PC-3 (cell line): Measurements from ENCODE around the gene SLC26A8. TPM values are rescaled to one million over a fixed set of nuclear protein-coding genes. Genes with fewer than 3 reads are reported as not detected.

Experiments used
- ATAC-seq: fragments of 200-7000 bp; cut with Tn5 transposase; 2 replicates; pipeline ENCODE4 v1.9.1; 2020; ENCODE audit warnings: mild to moderate bottlenecking, moderate library complexity
- BruUV-seq: library from RNA; stranded (reverse); fragments of 400-500 nt; replicated peaks from 2 replicates; lab custom pipeline; 2021; lab: Mats Ljungman, UMichigan
- CTCF ChIA-PET: fragments of 300-600 bp; sonication (Branson Sonifier 250); formaldehyde crosslinking; loops from one replicate; lab custom pipeline; 2022; ENCODE audit warnings: antibody characterized with exemption; lab: Charles Lee
- POLR2A ChIA-PET: fragments of 300-600 bp; sonication (Branson Sonifier 250); formaldehyde crosslinking; loops from one replicate; lab custom pipeline; 2022; ENCODE audit warnings: antibody characterized with exemption; ENCODE audit not compliant: unreplicated experiment; lab: Charles Lee
- DNase-seq: peaks from one replicate; pipeline ENCODE4 v3.0.0-alpha.2; 2015
- H2AFZ ChIP-seq: fragments of 300-600 bp; sonication (generic); 2 replicates; pipeline ENCODE4 v1.6.0; 2016; ENCODE audit warnings: antibody characterized with exemption, low read length
- H3F3A ChIP-seq: fragments of 300-600 bp; sonication (generic); one replicate; pipeline ENCODE4 v1.6.0; 2017; ENCODE audit warnings: antibody characterized with exemption, low read length, control low read depth, mild to moderate bottlenecking; ENCODE audit not compliant: unreplicated experiment
- H3K27ac ChIP-seq: fragments of 300-600 bp; sonication (generic); 2 replicates; pipeline ENCODE4 v1.5.1; 2016; ENCODE audit warnings: mild to moderate bottlenecking, low read length
- H3K27me3 ChIP-seq: fragments of 300-600 bp; sonication (generic); 2 replicates; pipeline ENCODE4 v1.6.1; 2016; ENCODE audit warnings: low read length, mixed read lengths
- H3K36me3 ChIP-seq: fragments of 300-600 bp; sonication (generic); 2 replicates; pipeline ENCODE4 v1.6.1; 2016; ENCODE audit warnings: low read depth, mixed run types, low read length, mixed read lengths
- H3K4me1 ChIP-seq: fragments of 300-600 bp; sonication (generic); 2 replicates; pipeline ENCODE4 v1.5.1; 2016; ENCODE audit warnings: low read length; ENCODE audit not compliant: insufficient read depth
- H3K4me2 ChIP-seq: fragments of 300-600 bp; sonication (generic); 2 replicates; pipeline ENCODE4 v1.6.0; 2016; ENCODE audit warnings: low read length
- H3K4me3 ChIP-seq: fragments of 300-600 bp; sonication (generic); 2 replicates; pipeline ENCODE4 v1.5.1; 2016; ENCODE audit warnings: mild to moderate bottlenecking, low read length, mixed read lengths
- H3K79me2 ChIP-seq: fragments of 300-600 bp; sonication (generic); 2 replicates; pipeline ENCODE4 v1.6.1; 2017; ENCODE audit warnings: low read length, mixed read lengths
- H3K9ac ChIP-seq: fragments of 300-600 bp; sonication (generic); 2 replicates; pipeline ENCODE4 v1.6.0; 2016; ENCODE audit warnings: mild to moderate bottlenecking, low read length
- H3K9me2 ChIP-seq: fragments of 300-600 bp; sonication (generic); replicated peaks from 2 replicates; pipeline ENCODE4 v1.6.1; 2016; ENCODE audit warnings: mixed run types, low read length, mixed read lengths
- H3K9me3 ChIP-seq: fragments of 300-600 bp; sonication (generic); 2 replicates; pipeline ENCODE4 v1.6.1; 2016; ENCODE audit warnings: low read length, mixed read lengths
- H4K20me1 ChIP-seq: fragments of 300-600 bp; sonication (generic); 2 replicates; pipeline ENCODE4 v1.6.1; 2016; ENCODE audit warnings: low read length, mixed read lengths
- EZH2 ChIP-seq: fragments of 300-600 bp; sonication (generic); IDR thresholded peaks from one replicate; pipeline ENCODE4 v1.6.1; 2017; ENCODE audit warnings: antibody characterized with exemption, mild to moderate bottlenecking, low read length; ENCODE audit not compliant: unreplicated experiment
- EZH2phosphoT487 ChIP-seq: fragments of 300-600 bp; sonication (generic); IDR thresholded peaks from 2 replicates; pipeline ENCODE4 v1.6.1; 2018; ENCODE audit warnings: mild to moderate bottlenecking, antibody characterized with exemption, low read length, borderline replicate concordance
- intact Hi-C: fragments of 100-400 bp; cut with micrococcal nuclease; formaldehyde crosslinking; loops from 2 replicates; pipeline ENCODE4 v1.9.0; 2023
- total RNA-seq: library from RNA; depleted of rRNA; stranded (reverse); fragments of >200 nt; gene quantifications from 2 replicates; pipeline ENCODE4 v1.2.3, GENCODE V29; 2014
- TF ChIP-seq, protein P1 (sequence below): fragments of 300-600 bp; sonication (generic); conservative IDR thresholded peaks from 2 replicates; pipeline ENCODE4 v1.5.1; 2017; ENCODE audit warnings: antibody characterized with exemption, low read depth, mild to moderate bottlenecking, low read length

The SLC26A8 gene
- total RNA-seq, 1 experiment from 2014 or later = not detected

DNA sequence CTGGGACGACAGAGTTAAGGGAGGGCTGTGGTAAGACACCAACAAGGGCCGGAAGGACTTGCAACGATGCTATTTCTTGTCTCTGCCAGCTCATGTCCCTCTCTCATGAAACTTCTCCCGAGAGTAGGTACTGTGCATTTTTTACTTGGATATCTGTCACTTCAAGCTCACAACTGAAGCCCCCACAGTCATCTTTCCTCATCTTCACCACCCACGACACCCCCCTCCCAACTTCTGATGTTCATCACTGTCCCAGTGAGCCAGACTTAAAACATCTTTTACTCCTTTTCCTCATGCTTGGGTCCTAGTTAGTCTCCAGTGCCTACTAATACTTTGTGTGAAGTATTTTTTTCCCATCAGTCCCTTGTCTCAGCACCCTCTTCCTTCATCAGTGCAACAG, 68.9 kb downstream of the SLC26A8 start:
- no peak for DNase-seq
- Histone ChIP-seq H3K27ac (peak overlapping the region; percentile 35), H3K9ac (no peak overlapping the region), H2AFZ (peak overlapping the region; percentile 66), H3K4me3 (peak overlapping the region; percentile 32), H3K79me2 (no peaks in the 10 kb centered on the region), H3K27me3 (no peaks in the 10 kb centered on the region; the same call in 1 of the 2 replicates), H3K36me3 (no peaks in the 10 kb centered on the region), H3K9me2 (no peaks in the 10 kb centered on the region), H4K20me1 (no peaks in the 10 kb centered on the region), H3F3A (no peaks in the 10 kb centered on the region), H3K9me3 (no peaks in the 10 kb centered on the region), H3K4me2 (peak overlapping the region; percentile 71), H3K4me1 (peaks cover 10% of the 10 kb centered on the region; the same call in 1 of the 2 replicates)
- BruUV-seq = no TSS peak
- intact Hi-C loops = loop anchor here (10.0 kb wide), 1 partner anchor 201 kb away; no protein-coding TSS in a partner anchor
- TF ChIP-seq, protein P1, sequence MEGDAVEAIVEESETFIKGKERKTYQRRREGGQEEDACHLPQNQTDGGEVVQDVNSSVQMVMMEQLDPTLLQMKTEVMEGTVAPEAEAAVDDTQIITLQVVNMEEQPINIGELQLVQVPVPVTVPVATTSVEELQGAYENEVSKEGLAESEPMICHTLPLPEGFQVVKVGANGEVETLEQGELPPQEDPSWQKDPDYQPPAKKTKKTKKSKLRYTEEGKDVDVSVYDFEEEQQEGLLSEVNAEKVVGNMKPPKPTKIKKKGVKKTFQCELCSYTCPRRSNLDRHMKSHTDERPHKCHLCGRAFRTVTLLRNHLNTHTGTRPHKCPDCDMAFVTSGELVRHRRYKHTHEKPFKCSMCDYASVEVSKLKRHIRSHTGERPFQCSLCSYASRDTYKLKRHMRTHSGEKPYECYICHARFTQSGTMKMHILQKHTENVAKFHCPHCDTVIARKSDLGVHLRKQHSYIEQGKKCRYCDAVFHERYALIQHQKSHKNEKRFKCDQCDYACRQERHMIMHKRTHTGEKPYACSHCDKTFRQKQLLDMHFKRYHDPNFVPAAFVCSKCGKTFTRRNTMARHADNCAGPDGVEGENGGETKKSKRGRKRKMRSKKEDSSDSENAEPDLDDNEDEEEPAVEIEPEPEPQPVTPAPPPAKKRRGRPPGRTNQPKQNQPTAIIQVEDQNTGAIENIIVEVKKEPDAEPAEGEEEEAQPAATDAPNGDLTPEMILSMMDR = no peak
- TF ChIP-seq EZH2 = no peak
- TF ChIP-seq EZH2phosphoT487 = no peak
- no peak; the same call in 1 of the 2 replicates for ATAC-seq
- ChIA-PET POLR2A (no interaction called here), CTCF (interaction anchor here (0.6 to 1.1 kb wide), 2 partner anchors 201 to 331 kb away, joined by 3 to 11 read pairs; no protein-coding TSS in a partner anchor)

- CTCF ChIA-PET = no interaction called here
These were observed 69.4 kb downstream of the SLC26A8 start for GRCh38 chr6:35955071-35955470.

More at GRCh38 chr6:35955071-35955470, 69.4 kb downstream of the SLC26A8 start:
- Histone ChIP-seq H3K4me1 (peaks cover 10% of the 10 kb centered on the region; the same call in 1 of the 2 replicates), H3K9me2 (no peaks in the 10 kb centered on the region), H3K36me3 (no peaks in the 10 kb centered on the region), H4K20me1 (no peaks in the 10 kb centered on the region), H3K27me3 (no peaks in the 10 kb centered on the region; the same call in 1 of the 2 replicates), H3K79me2 (no peaks in the 10 kb centered on the region), H3K27ac (peak overlapping the region; percentile 35), H3K9me3 (no peaks in the 10 kb centered on the region), H3K4me2 (peak overlapping the region; percentile 71), H2AFZ (peak overlapping the region; percentile 66), H3F3A (no peaks in the 10 kb centered on the region), H3K4me3 (peak overlapping the region; percentile 32), H3K9ac (no peak overlapping the region)
- POLR2A ChIA-PET = no interaction called here
- no TSS peak for BruUV-seq
- DNase-seq (peak; percentile 85), ATAC-seq (peak; percentile 98)
- intact Hi-C loops = loop anchor here (10.0 kb wide), 1 partner anchor 200 kb away; no protein-coding TSS in a partner anchor
- no peak for TF ChIP-seq EZH2phosphoT487
- TF ChIP-seq, protein P1 = no peak
- no peak for TF ChIP-seq EZH2
